HG03354 (cell line): ENCODE data around the gene CLIC1.

Experiments used
- ATAC-seq: cut with Tn5 transposase; IDR thresholded peaks from one replicate; pipeline ENCODE4 v1.9.1; 2021; ENCODE audit warnings: mild to moderate bottlenecking; ENCODE audit not compliant: unreplicated experiment, poor library complexity, severe bottlenecking

The CLIC1 gene

GRCh38 chr6:31708224-31708623 lies 28.1 kb downstream of the CLIC1 start:
- ATAC-seq: no peak

GRCh38 chr6:31707701-31708100 lies 28.6 kb downstream of the CLIC1 start:
- no peak for ATAC-seq

- ATAC-seq: no peak
Measured at GRCh38 chr6:31706599-31706998, 29.7 kb downstream of the CLIC1 start, which contains the start of gene LY6G6F. Gene LY6G6F (plus strand): TSS chr6:31706866. CDS start chr6:31706907, 41 bp downstream.

GRCh38 chr6:31705931-31706330 lies 30.4 kb downstream of the CLIC1 start:
- no peak for ATAC-seq

GRCh38 chr6:31702819-31703716 lies 33.3 kb downstream of the CLIC1 start, which contains the start of gene ABHD16A:
Gene ABHD16A (minus strand): TSS chr6:31703324. CDS start chr6:31703281, 43 bp downstream.
- peak; percentile 87 for ATAC-seq

GRCh38 chr6:31702405-31702818 lies 33.9 kb downstream of the CLIC1 start:
- no peak for ATAC-seq

- ATAC-seq: no peak
Measured at GRCh38 chr6:31701666-31702404, 34.5 kb downstream of the CLIC1 start.

- ATAC-seq: no peak
Measured at GRCh38 chr6:31700740-31701401, 35.5 kb downstream of the CLIC1 start.

- no peak for ATAC-seq
Measured at GRCh38 chr6:31697555-31697954, 38.8 kb downstream of the CLIC1 start.

- no peak for ATAC-seq
Measured at GRCh38 chr6:31693535-31693934, 42.8 kb downstream of the CLIC1 start.

- no peak for ATAC-seq
Measured at GRCh38 chr6:31692886-31693285, 43.4 kb downstream of the CLIC1 start.

GRCh38 chr6:31692353-31692752 lies 44.0 kb downstream of the CLIC1 start:
- no peak for ATAC-seq

- no peak for ATAC-seq
Measured at GRCh38 chr6:31691564-31692108, 44.7 kb downstream of the CLIC1 start.

- no peak for ATAC-seq
Measured at GRCh38 chr6:31691078-31691463, 45.3 kb downstream of the CLIC1 start.

- ATAC-seq: no peak
Measured at GRCh38 chr6:31690231-31691077, 45.9 kb downstream of the CLIC1 start.

- ATAC-seq: no peak
Measured at GRCh38 chr6:31689249-31690110, 46.9 kb downstream of the CLIC1 start.

GRCh38 chr6:31687860-31688693 lies 48.3 kb downstream of the CLIC1 start:
- ATAC-seq: no peak
